Lower leg skin (tissue), 3 donors: ENCODE data around the gene RNU7-1.

ENCODE experiments used
- POLR2A ChIP-seq, 2 donors: fragments of 450-650 bp; IDR thresholded peaks; one replicate each; pipeline ENCODE4 v1.6.1; 2016 to 2017; ENCODE audit warnings: antibody characterized with exemption in 2 of 2, mild to moderate bottlenecking in 1 of 2, moderate library complexity in 1 of 2
- TF ChIP-seq, protein P1 (sequence below), 3 donors: fragments of 450-650 bp; IDR thresholded peaks; one replicate each; pipeline ENCODE4 v1.5.1; 2016; ENCODE audit warnings: antibody characterized with exemption in 3 of 3, mild to moderate bottlenecking in 3 of 3, moderate library complexity in 2 of 3

GRCh38 chr12:6923851-6924250 is 19.8 kb upstream of the RNU7-1 start:
- TF ChIP-seq, protein P1, sequence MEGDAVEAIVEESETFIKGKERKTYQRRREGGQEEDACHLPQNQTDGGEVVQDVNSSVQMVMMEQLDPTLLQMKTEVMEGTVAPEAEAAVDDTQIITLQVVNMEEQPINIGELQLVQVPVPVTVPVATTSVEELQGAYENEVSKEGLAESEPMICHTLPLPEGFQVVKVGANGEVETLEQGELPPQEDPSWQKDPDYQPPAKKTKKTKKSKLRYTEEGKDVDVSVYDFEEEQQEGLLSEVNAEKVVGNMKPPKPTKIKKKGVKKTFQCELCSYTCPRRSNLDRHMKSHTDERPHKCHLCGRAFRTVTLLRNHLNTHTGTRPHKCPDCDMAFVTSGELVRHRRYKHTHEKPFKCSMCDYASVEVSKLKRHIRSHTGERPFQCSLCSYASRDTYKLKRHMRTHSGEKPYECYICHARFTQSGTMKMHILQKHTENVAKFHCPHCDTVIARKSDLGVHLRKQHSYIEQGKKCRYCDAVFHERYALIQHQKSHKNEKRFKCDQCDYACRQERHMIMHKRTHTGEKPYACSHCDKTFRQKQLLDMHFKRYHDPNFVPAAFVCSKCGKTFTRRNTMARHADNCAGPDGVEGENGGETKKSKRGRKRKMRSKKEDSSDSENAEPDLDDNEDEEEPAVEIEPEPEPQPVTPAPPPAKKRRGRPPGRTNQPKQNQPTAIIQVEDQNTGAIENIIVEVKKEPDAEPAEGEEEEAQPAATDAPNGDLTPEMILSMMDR (IDR thresholded peaks at IDR 0.05) = no peak
- TF ChIP-seq POLR2A (IDR thresholded peaks at IDR 0.05) = no peak
